Spleen (tissue), 7 donors: ENCODE measurements around the gene AKAP13.

ENCODE experiments used
- CTCF ChIP-seq, 11 experiments: fragments of 200-600 bp in 7 of 11; fragments of 450-650 bp in 4 of 11; sonication (generic) in 4 of 11; IDR thresholded peaks in 8 of 11; conservative IDR thresholded peaks in 3 of 11; 1 replicate in 7 of 11; 2 replicates in 4 of 11; pipeline versions ENCODE4 v1.4.0 to v1.8.0; 2016 to 2021; ENCODE audit warnings: antibody characterized with exemption in 11 of 11, inconsistent platforms in 4 of 11, mild to moderate bottlenecking in 1 of 11
- POLR2A ChIP-seq, 3 donors: fragments of 450-650 bp; IDR thresholded peaks; one replicate each; pipeline ENCODE4 v1.5.1; 2017; ENCODE audit warnings: antibody characterized with exemption in 3 of 3, mild to moderate bottlenecking in 1 of 3
- POLR2AphosphoS5 ChIP-seq, 3 donors: sonication (generic); formaldehyde crosslinking; IDR thresholded peaks; one replicate each; pipeline ENCODE4 v1.5.1; 2017; ENCODE audit warnings: antibody characterized with exemption in 3 of 3
- donor health status: DM: no; HTN: no; CAD: no; lungs with moderate emphysema.
- donor health status: DM: no; HTN: no; CAD: no.
- donor health status: DM: no; HTN: no; CAD: no.

DNA sequence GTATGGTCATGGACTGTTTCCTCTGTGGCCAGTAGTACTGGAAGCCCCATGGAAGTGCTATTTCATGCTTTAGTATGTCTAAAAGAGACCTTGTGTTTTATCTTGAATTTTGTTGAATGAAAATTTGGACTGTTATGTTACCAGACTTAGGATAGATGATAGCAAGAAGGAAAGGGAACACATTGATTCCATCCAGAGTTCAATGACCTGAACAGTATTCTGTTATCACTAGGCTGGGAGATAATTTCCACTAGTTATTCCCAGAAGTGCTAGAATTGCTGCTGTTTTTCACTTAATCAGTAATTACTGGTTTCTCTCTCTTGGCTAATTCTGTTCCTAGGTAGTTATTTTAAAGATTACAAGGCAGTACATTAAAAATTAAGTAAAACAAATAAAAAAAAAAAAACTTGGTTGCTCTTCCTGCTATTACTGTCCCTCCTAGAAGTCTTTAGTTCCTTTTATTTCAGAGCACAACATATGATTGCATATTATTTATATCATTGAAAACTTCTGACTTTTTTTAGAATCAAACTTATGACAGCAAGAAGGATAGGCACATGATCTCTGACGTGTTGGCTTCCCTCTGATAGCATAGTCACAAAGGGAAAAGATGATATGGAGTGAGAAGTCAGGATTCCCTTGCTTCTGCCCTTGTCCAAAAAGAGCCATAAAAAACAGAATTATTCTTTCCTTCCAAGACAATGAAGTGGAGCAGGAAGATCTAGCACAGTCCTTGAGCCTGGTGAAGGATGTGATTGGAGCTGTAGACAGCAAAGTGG lies 342.2 kb downstream of the AKAP13 start:
- no peak for TF ChIP-seq CTCF (IDR thresholded peaks at IDR 0.05 in 8 of 11, conservative IDR thresholded peaks at IDR 0.05 in 3 of 11)
- no peak for TF ChIP-seq POLR2A (IDR thresholded peaks at IDR 0.05)
- no peak for TF ChIP-seq POLR2AphosphoS5 (IDR thresholded peaks at IDR 0.05)
